Measurements from ENCODE around the gene TMEM255B. TPM values are rescaled to one million over a fixed set of nuclear protein-coding genes. Genes with fewer than 3 reads are reported as not detected.

Gene TMEM255B
- total and polyA plus RNA-seq, 11 donors = 1.4 to 20.3 (median 4.4) TPM

DNA sequence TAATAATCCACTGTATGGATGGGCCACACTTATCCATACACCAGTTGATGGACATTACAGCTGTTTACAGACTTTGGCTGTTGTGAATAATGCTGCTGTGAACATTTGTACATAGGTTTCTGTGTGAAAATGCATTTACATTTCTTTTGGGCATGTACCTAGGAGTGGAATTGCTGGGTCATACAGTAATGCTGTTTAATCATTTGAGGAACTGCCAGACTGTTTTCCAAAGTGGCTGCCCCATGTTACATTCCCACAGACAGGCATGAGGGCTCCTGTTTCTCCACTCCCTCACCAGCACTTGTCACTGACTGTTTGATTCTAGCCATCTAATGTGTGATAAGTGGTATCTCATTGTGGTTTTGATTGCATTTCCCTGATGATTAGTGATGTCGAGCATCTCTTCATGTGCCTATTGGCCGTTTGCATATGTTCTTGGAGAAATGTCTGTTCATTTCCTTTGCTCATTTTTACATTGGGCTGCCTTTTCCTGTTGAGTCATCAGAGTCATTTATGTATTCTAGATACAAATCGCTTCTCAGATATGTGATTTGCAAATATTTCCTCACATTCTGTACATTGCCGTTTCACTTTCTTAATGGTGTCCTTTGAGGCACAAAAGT, 12.8 kb downstream of the TMEM255B start:
- TF ChIP-seq CTCF (IDR thresholded peaks at IDR 0.05) = no peak
- no peak for TF ChIP-seq POLR2A (IDR thresholded peaks at IDR 0.05)
- intact Hi-C loops (cut with DNase I) = no loop called here
- Histone ChIP-seq H3K9me3 (peaks cover 0 to 14% (median 2%) of the 10 kb centered on the region in 12 donors), H3K36me3 (peaks cover 0 to 11% (median 0%) of the 10 kb centered on the region in 9 donors), H3K4me1 (peaks cover 0 to 11% (median 0%) of the 10 kb centered on the region in 12 donors), H3K27me3 (peaks cover 0 to 7% (median 0%) of the 10 kb centered on the region in 9 donors), H3K4me3 (no peak overlapping the region), H3K27ac (peak overlapping the region in 1 of 12 donors; percentile 57)
- 48 to 61% (median 58%) methylated on average over 4 of the region's 4 CpGs for WGBS, 4 donors
- DNase-seq (peak in 1 of 5 donors; percentile 2), ATAC-seq (no peak)

- 70 to 84% (median 80%) methylated on average over 9 of the region's 9 CpGs for WGBS, 4 donors
- DNase-seq = no peak
- no peak overlapping the region for H3K27ac ChIP-seq
- H3K4me1 ChIP-seq = peaks cover 0 to 11% (median 0%) of the 10 kb centered on the region in 12 donors
- H3K4me3 ChIP-seq = no peak overlapping the region
- H3K36me3 ChIP-seq = peaks cover 0 to 5% (median 0%) of the 10 kb centered on the region in 9 donors
- peaks cover 0 to 14% (median 2%) of the 10 kb centered on the region in 12 donors for H3K9me3 ChIP-seq
- TF ChIP-seq POLR2A (IDR thresholded peaks at IDR 0.05) = no peak
- TF ChIP-seq CTCF (IDR thresholded peaks at IDR 0.05) = no peak
- H3K27me3 ChIP-seq = peaks cover 0 to 7% (median 0%) of the 10 kb centered on the region in 9 donors
- intact Hi-C loops (cut with DNase I) = no loop called here
- ATAC-seq = no peak
Observed at GRCh38 chr13:113774177-113775107, 15.4 kb downstream of the TMEM255B start.

GRCh38 chr13:113775451-113776145, 16.6 kb downstream of the TMEM255B start:
- Histone ChIP-seq H3K36me3 (no peaks in the 10 kb centered on the region), H3K4me1 (peaks cover 0 to 11% (median 0%) of the 10 kb centered on the region in 12 donors), H3K9me3 (peaks cover 0 to 14% (median 2%) of the 10 kb centered on the region in 12 donors), H3K27me3 (peaks cover 0 to 7% (median 0%) of the 10 kb centered on the region in 9 donors), H3K4me3 (no peak overlapping the region), H3K27ac (no peak overlapping the region)
- ATAC-seq = peak in 1 of 4 donors; percentile 12
- TF ChIP-seq POLR2A (IDR thresholded peaks at IDR 0.05) (no peak), CTCF (IDR thresholded peaks at IDR 0.05) (no peak)
- WGBS, 4 donors = 86 to 93% (median 92%) methylated on average over 19 to 28 of the region's 28 CpGs
- peak in 1 of 5 donors; percentile 10 for DNase-seq
- intact Hi-C loops (cut with DNase I) = no loop called here
